Measurements from ENCODE around the gene GRIA4.

DNA sequence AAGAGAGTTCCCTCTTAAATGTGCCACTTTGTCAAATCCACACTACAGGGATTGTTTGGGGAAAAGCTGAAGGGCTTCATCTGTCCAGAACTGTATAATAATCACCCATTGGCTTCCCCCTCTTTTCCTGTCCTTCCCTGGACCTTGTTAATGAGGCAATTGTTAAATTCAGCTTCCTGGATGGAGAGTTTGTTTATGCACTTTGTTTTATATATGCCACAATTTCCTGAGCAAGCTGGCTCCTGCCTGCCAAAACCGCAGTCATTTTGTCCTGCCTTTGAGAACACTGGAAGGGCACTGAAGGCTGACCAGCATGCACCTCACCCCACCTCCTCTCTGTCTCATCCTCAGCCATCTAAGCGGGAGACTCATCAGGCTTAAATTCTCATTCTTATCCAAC, 325.9 kb downstream of the GRIA4 start:
- no peak for TF ChIP-seq POLR2A (IDR thresholded peaks at IDR 0.05)
- TF ChIP-seq, protein P1, sequence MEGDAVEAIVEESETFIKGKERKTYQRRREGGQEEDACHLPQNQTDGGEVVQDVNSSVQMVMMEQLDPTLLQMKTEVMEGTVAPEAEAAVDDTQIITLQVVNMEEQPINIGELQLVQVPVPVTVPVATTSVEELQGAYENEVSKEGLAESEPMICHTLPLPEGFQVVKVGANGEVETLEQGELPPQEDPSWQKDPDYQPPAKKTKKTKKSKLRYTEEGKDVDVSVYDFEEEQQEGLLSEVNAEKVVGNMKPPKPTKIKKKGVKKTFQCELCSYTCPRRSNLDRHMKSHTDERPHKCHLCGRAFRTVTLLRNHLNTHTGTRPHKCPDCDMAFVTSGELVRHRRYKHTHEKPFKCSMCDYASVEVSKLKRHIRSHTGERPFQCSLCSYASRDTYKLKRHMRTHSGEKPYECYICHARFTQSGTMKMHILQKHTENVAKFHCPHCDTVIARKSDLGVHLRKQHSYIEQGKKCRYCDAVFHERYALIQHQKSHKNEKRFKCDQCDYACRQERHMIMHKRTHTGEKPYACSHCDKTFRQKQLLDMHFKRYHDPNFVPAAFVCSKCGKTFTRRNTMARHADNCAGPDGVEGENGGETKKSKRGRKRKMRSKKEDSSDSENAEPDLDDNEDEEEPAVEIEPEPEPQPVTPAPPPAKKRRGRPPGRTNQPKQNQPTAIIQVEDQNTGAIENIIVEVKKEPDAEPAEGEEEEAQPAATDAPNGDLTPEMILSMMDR (IDR thresholded peaks at IDR 0.05), result no peak

Data from uterus (tissue), 2 donors.